Measurements from ENCODE around the gene ELMO3. TPM values are rescaled to one million over a fixed set of nuclear protein-coding genes. Genes with fewer than 3 reads are reported as not detected.

Gene ELMO3
- total RNA-seq, 2 experiments from 2014 or later, result 7.6 to 7.8 TPM

DNA sequence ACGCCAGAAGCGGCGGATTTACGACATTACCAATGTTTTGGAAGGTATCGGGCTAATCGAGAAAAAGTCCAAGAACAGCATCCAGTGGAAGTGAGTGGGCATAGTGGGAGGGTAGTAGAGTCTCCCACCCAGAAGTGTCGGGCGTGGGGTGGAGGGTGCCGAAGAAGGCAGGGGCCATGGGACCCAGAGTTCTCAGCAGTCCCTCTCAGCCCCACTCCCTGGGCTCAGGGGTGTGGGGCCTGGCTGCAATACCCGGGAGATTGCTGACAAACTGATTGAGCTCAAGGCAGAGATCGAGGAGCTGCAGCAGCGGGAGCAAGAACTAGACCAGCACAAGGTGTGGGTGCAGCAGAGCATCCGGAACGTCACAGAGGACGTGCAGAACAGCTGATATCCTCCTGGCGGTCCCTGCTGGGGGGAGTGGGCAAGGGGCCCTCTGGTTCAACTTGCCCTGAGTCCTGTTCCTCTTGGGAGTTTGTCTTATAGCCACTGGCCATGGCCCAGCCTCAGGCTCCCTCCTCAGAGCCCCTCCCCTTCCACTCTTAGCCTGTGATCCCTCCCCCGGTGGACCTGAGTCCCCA, 6.1 kb upstream of the ELMO3 start:
- TF ChIP-seq, protein P1, sequence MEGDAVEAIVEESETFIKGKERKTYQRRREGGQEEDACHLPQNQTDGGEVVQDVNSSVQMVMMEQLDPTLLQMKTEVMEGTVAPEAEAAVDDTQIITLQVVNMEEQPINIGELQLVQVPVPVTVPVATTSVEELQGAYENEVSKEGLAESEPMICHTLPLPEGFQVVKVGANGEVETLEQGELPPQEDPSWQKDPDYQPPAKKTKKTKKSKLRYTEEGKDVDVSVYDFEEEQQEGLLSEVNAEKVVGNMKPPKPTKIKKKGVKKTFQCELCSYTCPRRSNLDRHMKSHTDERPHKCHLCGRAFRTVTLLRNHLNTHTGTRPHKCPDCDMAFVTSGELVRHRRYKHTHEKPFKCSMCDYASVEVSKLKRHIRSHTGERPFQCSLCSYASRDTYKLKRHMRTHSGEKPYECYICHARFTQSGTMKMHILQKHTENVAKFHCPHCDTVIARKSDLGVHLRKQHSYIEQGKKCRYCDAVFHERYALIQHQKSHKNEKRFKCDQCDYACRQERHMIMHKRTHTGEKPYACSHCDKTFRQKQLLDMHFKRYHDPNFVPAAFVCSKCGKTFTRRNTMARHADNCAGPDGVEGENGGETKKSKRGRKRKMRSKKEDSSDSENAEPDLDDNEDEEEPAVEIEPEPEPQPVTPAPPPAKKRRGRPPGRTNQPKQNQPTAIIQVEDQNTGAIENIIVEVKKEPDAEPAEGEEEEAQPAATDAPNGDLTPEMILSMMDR (conservative IDR thresholded peaks at IDR 0.05; ENCODE audit: low read length), result no peak
- no peak for TF ChIP-seq EZH2phosphoT487 (IDR thresholded peaks at IDR 0.05; ENCODE audit: borderline replicate concordance, low read depth, low read length)
- H4K20me1 ChIP-seq (ENCODE audit: insufficient read depth, low read length), result peaks cover 9% of the 10 kb centered on the region; the same call in 1 of the 2 replicates
- peak overlapping the region; percentile 45 for H3K27ac ChIP-seq (ENCODE audit: low read depth, low read length, poor library complexity, severe bottlenecking)
- DNase-seq (ENCODE audit: low spot score), result peak; percentile 48
- intact Hi-C loops (cut with micrococcal nuclease; ENCODE audit: unreplicated experiment), result loop anchor here (2.0 kb wide), 2 partner anchors 34 to 54 kb away; partner anchors contain the start of genes FHOD1 and TMEM208
- peak overlapping the region; percentile 86 for H3K4me2 ChIP-seq (ENCODE audit: low read length)
- peaks cover 19% of the 10 kb centered on the region for H3K4me1 ChIP-seq (ENCODE audit: insufficient read depth, low read length, poor library complexity, severe bottlenecking)
- peak overlapping the region; percentile 98 for H3K4me3 ChIP-seq (ENCODE audit: low read depth, low read length, poor library complexity, severe bottlenecking)
- ChIA-PET CTCF (ENCODE audit: unreplicated experiment) (interaction anchor here (0.6 to 1.0 kb wide), 3 partner anchors 34 to 261 kb away, joined by 3 to 4 read pairs (median 3); partner anchors contain the start of gene TMEM208), POLR2A (interaction anchor here (0.6 to 1.5 kb wide), 4 partner anchors 24 to 51 kb away, joined by 3 to 7 read pairs (median 3); partner anchors contain the start of gene TMEM208)
- no peaks in the 10 kb centered on the region for H3K9me3 ChIP-seq (ENCODE audit: low read length)
- BruUV-seq (replicated peaks), result no TSS peak
- H3K79me2 ChIP-seq (ENCODE audit: insufficient read depth, low read depth, low read length), result peaks cover 22% of the 10 kb centered on the region
- peaks cover 57% of the 10 kb centered on the region for H3K36me3 ChIP-seq (ENCODE audit: insufficient read depth, low read length)
- no peak overlapping the region for H2AFZ ChIP-seq (ENCODE audit: low read length)
- H3K9me2 ChIP-seq (ENCODE audit: insufficient read depth, low read length), result no peaks in the 10 kb centered on the region

- Histone ChIP-seq H3K9me2 (ENCODE audit: insufficient read depth, low read length) (no peaks in the 10 kb centered on the region), H3K36me3 (ENCODE audit: insufficient read depth, low read length) (peaks cover 64% of the 10 kb centered on the region), H4K20me1 (ENCODE audit: insufficient read depth, low read length) (peaks cover 9% of the 10 kb centered on the region; the same call in 1 of the 2 replicates), H3K4me2 (ENCODE audit: low read length) (peak overlapping the region; percentile 86), H3K27ac (ENCODE audit: low read depth, low read length, poor library complexity, severe bottlenecking) (no peak overlapping the region), H3K4me3 (ENCODE audit: low read depth, low read length, poor library complexity, severe bottlenecking) (peak overlapping the region; percentile 98), H3K79me2 (ENCODE audit: insufficient read depth, low read depth, low read length) (peaks cover 22% of the 10 kb centered on the region), H3K4me1 (ENCODE audit: insufficient read depth, low read length, poor library complexity, severe bottlenecking) (peaks cover 19% of the 10 kb centered on the region), H2AFZ (ENCODE audit: low read length) (no peak overlapping the region), H3K9me3 (ENCODE audit: low read length) (no peaks in the 10 kb centered on the region)
- no TSS peak for BruUV-seq (replicated peaks)
- no peak for TF ChIP-seq EZH2phosphoT487 (IDR thresholded peaks at IDR 0.05; ENCODE audit: borderline replicate concordance, low read depth, low read length)
- TF ChIP-seq, protein P1 (conservative IDR thresholded peaks at IDR 0.05; ENCODE audit: low read length), result no peak
- intact Hi-C loops (cut with micrococcal nuclease; ENCODE audit: unreplicated experiment), result loop anchor here (2.0 kb wide), 2 partner anchors 33 to 53 kb away; partner anchors contain the start of genes FHOD1 and TMEM208
- CTCF ChIA-PET (ENCODE audit: unreplicated experiment), result interaction anchor here (0.6 kb wide), 1 partner anchor 52 kb away, joined by 4 read pairs; no protein-coding TSS in a partner anchor
- POLR2A ChIA-PET, result interaction anchor here (0.5 to 0.7 kb wide), 2 partner anchors 23 to 24 kb away, joined by 3 to 4 read pairs; no protein-coding TSS in a partner anchor
- no peak for DNase-seq (ENCODE audit: low spot score)
Measured at GRCh38 chr16:67193536-67193935, 5.4 kb upstream of the ELMO3 start.

- no peak for DNase-seq (ENCODE audit: low spot score)
- H3K36me3 ChIP-seq (ENCODE audit: insufficient read depth, low read length), result peaks cover 70% of the 10 kb centered on the region
- ChIA-PET CTCF (ENCODE audit: unreplicated experiment) (no interaction called here), POLR2A (no interaction called here)
- H3K9me3 ChIP-seq (ENCODE audit: low read length), result no peaks in the 10 kb centered on the region
- H3K27ac ChIP-seq (ENCODE audit: low read depth, low read length, poor library complexity, severe bottlenecking), result no peak overlapping the region
- 0 out of 2 replicates have a peak overlapping the region, but pooled peaks have one; percentile 86 for H3K4me2 ChIP-seq (ENCODE audit: low read length)
- no peaks in the 10 kb centered on the region for H3K9me2 ChIP-seq (ENCODE audit: insufficient read depth, low read length)
- no peak overlapping the region for H2AFZ ChIP-seq (ENCODE audit: low read length)
- intact Hi-C loops (cut with micrococcal nuclease; ENCODE audit: unreplicated experiment), result no loop called here
- TF ChIP-seq EZH2phosphoT487 (IDR thresholded peaks at IDR 0.05; ENCODE audit: borderline replicate concordance, low read depth, low read length), result no peak
- TF ChIP-seq, protein P1 (conservative IDR thresholded peaks at IDR 0.05; ENCODE audit: low read length), result no peak
- peaks cover 19% of the 10 kb centered on the region for H3K4me1 ChIP-seq (ENCODE audit: insufficient read depth, low read length, poor library complexity, severe bottlenecking)
- no peak overlapping the region for H3K4me3 ChIP-seq (ENCODE audit: low read depth, low read length, poor library complexity, severe bottlenecking)
- peaks cover 9% of the 10 kb centered on the region; the same call in 1 of the 2 replicates for H4K20me1 ChIP-seq (ENCODE audit: insufficient read depth, low read length)
- H3K79me2 ChIP-seq (ENCODE audit: insufficient read depth, low read depth, low read length), result peaks cover 22% of the 10 kb centered on the region
- no TSS peak for BruUV-seq (replicated peaks)
Measured at GRCh38 chr16:67194260-67194659, 4.7 kb upstream of the ELMO3 start.
